Type B pancreatic cell (in vitro differentiated cells): ENCODE results near the gene SEC14L6. TPM values are rescaled to one million over a fixed set of nuclear protein-coding genes. Genes with fewer than 3 reads are reported as not detected.

Experiments used
- DNase-seq: peaks from one replicate; pipeline ENCODE4 v3.0.0; 2021; ENCODE audit warnings: mixed read lengths; ENCODE audit not compliant: unreplicated experiment; ENCODE audit errors: extremely low spot score
- H3K27ac Mint-ChIP-seq: 2 replicates; pipeline ENCODE4 v1.8.0; 2021; ENCODE audit warnings: mild to moderate bottlenecking, mixed read lengths
- H3K27me3 Mint-ChIP-seq: 2 replicates; pipeline ENCODE4 v1.8.0; 2021; ENCODE audit warnings: mixed read lengths
- H3K36me3 Mint-ChIP-seq: 2 replicates; pipeline ENCODE4 v1.8.0; 2021; ENCODE audit warnings: mixed read lengths
- H3K4me1 Mint-ChIP-seq: one replicate; pipeline ENCODE4 v1.8.0; 2021; ENCODE audit warnings: mixed read lengths; ENCODE audit not compliant: unreplicated experiment
- H3K4me3 Mint-ChIP-seq: 2 replicates; pipeline ENCODE4 v1.8.0; 2021; ENCODE audit warnings: mild to moderate bottlenecking, mixed read lengths
- H3K9me3 Mint-ChIP-seq: 2 replicates; pipeline ENCODE4 v1.8.0; 2021; ENCODE audit warnings: mixed read lengths
- CTCF ChIP-seq: fragments of 200-600 bp; sonication (generic); conservative IDR thresholded peaks from 2 replicates; pipeline ENCODE4 v1.5.0; 2021; ENCODE audit warnings: antibody characterized with exemption, mild to moderate bottlenecking
- total RNA-seq: library from RNA; stranded (reverse); gene quantifications from 2 replicates; pipeline ENCODE4 v1.2.1, GENCODE V29; 2021; ENCODE audit warnings: low replicate concordance

SEC14L6 gene
- total RNA-seq, 1 donor from 2014 or later = 1.5 TPM

DNA sequence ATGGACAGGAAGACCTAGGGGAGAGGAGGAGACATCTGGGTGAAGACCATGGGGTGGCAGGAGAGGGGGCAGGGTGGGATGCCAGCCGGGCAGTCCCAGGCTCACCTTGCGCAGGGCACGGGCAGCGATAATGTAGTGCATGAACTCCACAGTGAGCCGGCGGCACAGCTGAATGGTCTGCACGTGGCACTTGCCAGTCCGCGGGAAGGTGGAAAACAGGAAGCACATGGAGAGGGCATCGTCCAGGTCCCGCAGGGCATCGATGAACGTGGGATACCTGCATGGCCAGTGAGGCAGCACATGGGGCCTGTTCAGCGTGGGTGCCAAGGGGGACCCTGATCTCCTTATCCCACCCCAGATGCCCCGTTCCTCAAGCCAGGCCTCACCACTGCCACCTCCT is 37.9 kb upstream of the SEC14L6 start:
- Mint-ChIP-seq H3K27me3 (no peaks in the 10 kb centered on the region), H3K9me3 (no peaks in the 10 kb centered on the region), H3K27ac (no peak overlapping the region), H3K36me3 (peaks cover 12% of the 10 kb centered on the region), H3K4me3 (no peak overlapping the region), H3K4me1 (no peaks in the 10 kb centered on the region)
- no peak for TF ChIP-seq CTCF
- no peak for DNase-seq

DNA sequence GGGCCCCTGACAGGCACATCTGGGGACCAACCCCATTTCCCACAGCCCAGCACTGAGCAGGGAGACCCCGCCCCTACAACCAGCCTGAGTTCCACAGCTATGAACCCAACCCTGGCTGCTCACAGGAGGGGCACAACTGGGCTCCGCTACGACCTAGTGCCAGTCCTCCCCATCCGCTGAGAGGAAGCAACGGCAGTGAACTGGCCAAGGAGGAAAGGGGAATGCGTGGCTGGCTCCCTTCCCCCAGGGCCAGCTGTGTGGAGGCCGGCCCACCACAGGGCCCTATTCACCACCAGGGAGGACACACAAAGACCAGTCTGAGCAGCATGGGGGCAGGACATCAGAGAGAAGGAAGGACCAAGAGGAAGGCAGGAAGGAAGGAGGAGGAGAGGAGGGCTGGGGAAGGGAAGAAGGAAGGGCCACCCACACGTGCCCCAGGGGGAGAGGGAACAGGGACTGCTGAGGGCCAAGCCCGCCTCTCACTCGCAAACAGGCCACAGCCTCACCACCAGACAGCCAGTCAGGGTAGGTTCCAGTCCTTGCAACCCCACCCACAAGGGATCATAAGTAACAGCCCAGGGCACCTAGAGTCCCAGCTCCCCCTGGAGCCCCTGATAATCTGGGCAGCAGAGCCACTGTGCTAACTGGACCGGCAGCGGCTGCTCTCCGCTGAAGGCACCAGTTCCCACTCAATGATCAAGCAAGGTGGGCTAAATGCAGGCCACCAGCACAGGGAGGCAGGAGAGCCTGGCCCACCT is 36.4 kb upstream of the SEC14L6 start:
- H3K27ac Mint-ChIP-seq = no peak overlapping the region
- no peaks in the 10 kb centered on the region for H3K27me3 Mint-ChIP-seq
- no peaks in the 10 kb centered on the region for H3K9me3 Mint-ChIP-seq
- DNase-seq = no peak
- H3K4me1 Mint-ChIP-seq = no peaks in the 10 kb centered on the region
- no peak overlapping the region for H3K4me3 Mint-ChIP-seq
- no peak for TF ChIP-seq CTCF
- H3K36me3 Mint-ChIP-seq = peaks cover 16% of the 10 kb centered on the region

DNA sequence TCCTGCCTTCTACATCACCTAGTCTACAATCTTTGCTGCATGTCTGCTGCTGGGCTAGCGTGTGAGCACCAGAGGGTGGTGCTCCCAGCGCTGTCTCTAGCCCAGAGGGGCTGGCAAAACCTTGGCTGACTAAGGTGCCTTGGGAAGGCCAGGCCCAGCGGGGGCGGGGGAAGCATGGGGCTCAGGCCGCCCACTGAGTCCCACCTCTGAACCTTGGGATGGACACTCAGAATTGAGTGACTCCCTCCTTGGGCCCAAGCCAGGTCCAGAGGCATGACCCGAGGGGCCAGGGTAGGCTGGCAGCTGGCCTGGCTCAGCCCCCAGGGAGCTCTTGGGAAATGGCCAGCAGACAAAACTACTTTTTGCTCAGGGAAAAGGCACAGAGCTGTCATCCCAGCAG is 35.5 kb upstream of the SEC14L6 start:
- H3K27ac Mint-ChIP-seq = no peak overlapping the region
- H3K4me1 Mint-ChIP-seq = no peaks in the 10 kb centered on the region
- no peak for DNase-seq
- peaks cover 12% of the 10 kb centered on the region for H3K36me3 Mint-ChIP-seq
- no peaks in the 10 kb centered on the region for H3K9me3 Mint-ChIP-seq
- no peaks in the 10 kb centered on the region for H3K27me3 Mint-ChIP-seq
- TF ChIP-seq CTCF = no peak
- no peak overlapping the region for H3K4me3 Mint-ChIP-seq

GRCh38 chr22:30580896-30581295 is 34.4 kb upstream of the SEC14L6 start:
- H3K9me3 Mint-ChIP-seq = no peaks in the 10 kb centered on the region
- no peak overlapping the region for H3K4me3 Mint-ChIP-seq
- H3K4me1 Mint-ChIP-seq = no peaks in the 10 kb centered on the region
- no peak for TF ChIP-seq CTCF
- DNase-seq = no peak
- no peaks in the 10 kb centered on the region for H3K27me3 Mint-ChIP-seq
- H3K27ac Mint-ChIP-seq = no peak overlapping the region
- H3K36me3 Mint-ChIP-seq = peaks cover 8% of the 10 kb centered on the region

DNA sequence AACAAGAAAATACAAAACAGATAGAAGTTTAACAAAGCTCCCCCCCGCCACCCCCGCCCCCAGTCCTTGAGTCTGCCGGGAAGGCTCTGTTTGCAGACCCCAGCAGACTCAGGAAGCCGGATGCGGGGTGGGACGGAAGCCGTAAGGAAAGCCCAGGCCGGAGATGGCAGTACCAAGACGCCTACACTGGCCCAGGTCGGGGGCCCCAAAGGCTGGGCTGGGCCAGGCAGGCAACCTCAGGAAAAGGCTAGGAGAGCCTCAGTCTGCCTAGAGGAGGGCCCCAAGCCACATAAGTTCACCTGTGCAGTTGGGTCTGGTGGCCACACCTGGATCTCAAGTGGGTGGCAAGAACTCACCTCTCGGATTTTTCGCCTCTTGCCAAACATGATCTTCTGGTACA is 31.9 kb upstream of the SEC14L6 start:
- H3K4me1 Mint-ChIP-seq = peaks cover 5% of the 10 kb centered on the region
- H3K9me3 Mint-ChIP-seq = no peaks in the 10 kb centered on the region
- peaks cover 5% of the 10 kb centered on the region for H3K27me3 Mint-ChIP-seq
- TF ChIP-seq CTCF = no peak
- DNase-seq = no peak
- H3K4me3 Mint-ChIP-seq = no peak overlapping the region
- no peak overlapping the region for H3K27ac Mint-ChIP-seq
- peaks cover 5% of the 10 kb centered on the region for H3K36me3 Mint-ChIP-seq
